Sigmoid colon (tissue), 4 donors: ENCODE results near the gene POGZ.

Source experiments
- EP300 ChIP-seq, 4 donors: sonication (generic); formaldehyde crosslinking; IDR thresholded peaks; one replicate each; pipeline ENCODE4 v1.6.1; 2017; ENCODE audit warnings: antibody characterized with exemption in 4 of 4
- POLR2A ChIP-seq, 2 donors: fragments of 450-650 bp; IDR thresholded peaks; one replicate each; pipeline ENCODE4 v1.6.1; 2016; ENCODE audit warnings: antibody characterized with exemption in 2 of 2, mild to moderate bottlenecking in 2 of 2, moderate library complexity in 2 of 2
- POLR2AphosphoS5 ChIP-seq, 4 donors: sonication (generic); formaldehyde crosslinking; IDR thresholded peaks; one replicate each; pipeline ENCODE4 v1.6.1; 2017; ENCODE audit warnings: antibody characterized with exemption in 4 of 4
- TF ChIP-seq, protein P1 (sequence below), 4 experiments: fragments of 450-650 bp in 3 of 4; fragments of 200-600 bp in 1 of 4; IDR thresholded peaks; one replicate each; pipeline ENCODE4 v1.5.1; 2016 to 2019; ENCODE audit warnings: antibody characterized with exemption in 4 of 4, mild to moderate bottlenecking in 3 of 4, moderate library complexity in 2 of 4

- TF ChIP-seq, protein P1, sequence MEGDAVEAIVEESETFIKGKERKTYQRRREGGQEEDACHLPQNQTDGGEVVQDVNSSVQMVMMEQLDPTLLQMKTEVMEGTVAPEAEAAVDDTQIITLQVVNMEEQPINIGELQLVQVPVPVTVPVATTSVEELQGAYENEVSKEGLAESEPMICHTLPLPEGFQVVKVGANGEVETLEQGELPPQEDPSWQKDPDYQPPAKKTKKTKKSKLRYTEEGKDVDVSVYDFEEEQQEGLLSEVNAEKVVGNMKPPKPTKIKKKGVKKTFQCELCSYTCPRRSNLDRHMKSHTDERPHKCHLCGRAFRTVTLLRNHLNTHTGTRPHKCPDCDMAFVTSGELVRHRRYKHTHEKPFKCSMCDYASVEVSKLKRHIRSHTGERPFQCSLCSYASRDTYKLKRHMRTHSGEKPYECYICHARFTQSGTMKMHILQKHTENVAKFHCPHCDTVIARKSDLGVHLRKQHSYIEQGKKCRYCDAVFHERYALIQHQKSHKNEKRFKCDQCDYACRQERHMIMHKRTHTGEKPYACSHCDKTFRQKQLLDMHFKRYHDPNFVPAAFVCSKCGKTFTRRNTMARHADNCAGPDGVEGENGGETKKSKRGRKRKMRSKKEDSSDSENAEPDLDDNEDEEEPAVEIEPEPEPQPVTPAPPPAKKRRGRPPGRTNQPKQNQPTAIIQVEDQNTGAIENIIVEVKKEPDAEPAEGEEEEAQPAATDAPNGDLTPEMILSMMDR (IDR thresholded peaks at IDR 0.05) = no peak
- TF ChIP-seq POLR2AphosphoS5 (IDR thresholded peaks at IDR 0.05) = no peak
- no peak for TF ChIP-seq EP300 (IDR thresholded peaks at IDR 0.05)
- no peak for TF ChIP-seq POLR2A (IDR thresholded peaks at IDR 0.05)
Measured at GRCh38 chr1:151486557-151486956, 27.3 kb upstream of the POGZ start.
